Gastroesophageal sphincter (tissue), 3 donors: Measurements from ENCODE around the gene MLLT6.

Experiments used
- CTCF ChIP-seq, 4 experiments: fragments of 200-600 bp in 2 of 4; fragments of 450-650 bp in 2 of 4; sonication (generic) in 1 of 4; IDR thresholded peaks; one replicate each; pipeline ENCODE4 v1.5.1; 2017 to 2019; ENCODE audit warnings: antibody characterized with exemption in 4 of 4, mild to moderate bottlenecking in 2 of 4, moderate library complexity in 2 of 4
- EP300 ChIP-seq: sonication (generic); formaldehyde crosslinking; IDR thresholded peaks from one replicate; pipeline ENCODE4 v1.6.1; 2017; ENCODE audit warnings: antibody characterized with exemption, mild to moderate bottlenecking

- TF ChIP-seq CTCF (IDR thresholded peaks at IDR 0.05), result no peak
- no peak for TF ChIP-seq EP300
Observed at GRCh38 chr17:38741461-38741860, 36.4 kb downstream of the MLLT6 start.
